Activated B cell treated with CpG ODN at 0.5 μM for 24 hours (primary cell): Measurements from ENCODE around the gene PPP6R2. TPM values are rescaled to one million over a fixed set of nuclear protein-coding genes. Genes with fewer than 3 reads are reported as not detected.
"Not testable (repeated sequence)": the region's sequence is repeated elsewhere in the genome, so short reads cannot be mapped to it uniquely, and the experiment has no call there.

Experiments
- ATAC-seq: fragments of 200-7000 bp; cut with Tn5 transposase; one replicate; pipeline ENCODE4 v1.10.0; 2021; ENCODE audit warnings: low read depth, mild to moderate bottlenecking, moderate library complexity
- CTCF ChIA-PET: fragments of 350-600 bp; sonication (Branson Sonifier 250); formaldehyde crosslinking; loops from one replicate; lab custom pipeline; 2021; ENCODE audit warnings: antibody characterized with exemption; lab: Charles Lee
- POLR2A ChIA-PET: fragments of 350-600 bp; sonication (Branson Sonifier 250); formaldehyde crosslinking; loops from one replicate; lab custom pipeline; 2021; ENCODE audit warnings: antibody characterized with exemption; lab: Charles Lee
- DNase-seq: peaks from one replicate; pipeline ENCODE4 v3.0.0; 2022
- H3K27ac Mint-ChIP-seq: one replicate; pipeline ENCODE4 v1.8.0; 2020; ENCODE audit warnings: mixed read lengths
- H3K27me3 Mint-ChIP-seq: one replicate; pipeline ENCODE4 v1.8.0; 2021; ENCODE audit warnings: mixed read lengths
- H3K36me3 Mint-ChIP-seq: one replicate; pipeline ENCODE4 v1.8.0; 2021; ENCODE audit warnings: low read depth, mixed read lengths
- H3K4me1 Mint-ChIP-seq: one replicate; pipeline ENCODE4 v1.8.0; 2021; ENCODE audit warnings: mixed read lengths
- H3K4me3 Mint-ChIP-seq: one replicate; pipeline ENCODE4 v1.8.0; 2020; ENCODE audit warnings: mild to moderate bottlenecking, mixed read lengths
- H3K9me3 Mint-ChIP-seq: one replicate; pipeline ENCODE4 v1.8.0; 2020; ENCODE audit warnings: mixed read lengths
- intact Hi-C: fragments of 100-400 bp; cut with micrococcal nuclease; formaldehyde crosslinking; loops from one replicate; pipeline ENCODE4 v1.15.1; 2024
- total RNA-seq: library from RNA; stranded (reverse); gene quantifications from 2 replicates; pipeline ENCODE4 v1.2.3, GENCODE V29; 2022
- TF ChIP-seq, protein P1 (sequence below): fragments of 200-600 bp; IDR thresholded peaks from one replicate; pipeline ENCODE4 v1.8.0; 2022; ENCODE audit warnings: antibody characterized with exemption, mild to moderate bottlenecking

The PPP6R2 gene
- total RNA-seq, 1 donor from 2014 or later: 77.3 TPM

- TF ChIP-seq, protein P1, sequence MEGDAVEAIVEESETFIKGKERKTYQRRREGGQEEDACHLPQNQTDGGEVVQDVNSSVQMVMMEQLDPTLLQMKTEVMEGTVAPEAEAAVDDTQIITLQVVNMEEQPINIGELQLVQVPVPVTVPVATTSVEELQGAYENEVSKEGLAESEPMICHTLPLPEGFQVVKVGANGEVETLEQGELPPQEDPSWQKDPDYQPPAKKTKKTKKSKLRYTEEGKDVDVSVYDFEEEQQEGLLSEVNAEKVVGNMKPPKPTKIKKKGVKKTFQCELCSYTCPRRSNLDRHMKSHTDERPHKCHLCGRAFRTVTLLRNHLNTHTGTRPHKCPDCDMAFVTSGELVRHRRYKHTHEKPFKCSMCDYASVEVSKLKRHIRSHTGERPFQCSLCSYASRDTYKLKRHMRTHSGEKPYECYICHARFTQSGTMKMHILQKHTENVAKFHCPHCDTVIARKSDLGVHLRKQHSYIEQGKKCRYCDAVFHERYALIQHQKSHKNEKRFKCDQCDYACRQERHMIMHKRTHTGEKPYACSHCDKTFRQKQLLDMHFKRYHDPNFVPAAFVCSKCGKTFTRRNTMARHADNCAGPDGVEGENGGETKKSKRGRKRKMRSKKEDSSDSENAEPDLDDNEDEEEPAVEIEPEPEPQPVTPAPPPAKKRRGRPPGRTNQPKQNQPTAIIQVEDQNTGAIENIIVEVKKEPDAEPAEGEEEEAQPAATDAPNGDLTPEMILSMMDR: no peak
- H3K4me1 Mint-ChIP-seq: no peaks in the 10 kb centered on the region
- peaks cover 74% of the 10 kb centered on the region for H3K36me3 Mint-ChIP-seq
- H3K27me3 Mint-ChIP-seq: no peaks in the 10 kb centered on the region
- ATAC-seq (no peak), DNase-seq (no peak)
- intact Hi-C loops: no loop called here
- H3K9me3 Mint-ChIP-seq: no peaks in the 10 kb centered on the region
- no peak overlapping the region for H3K27ac Mint-ChIP-seq
- ChIA-PET CTCF (no interaction called here), POLR2A (no interaction called here)
- no peak overlapping the region for H3K4me3 Mint-ChIP-seq
Observed at GRCh38 chr22:50425179-50425916, 82.2 kb downstream of the PPP6R2 start.

- H3K36me3 Mint-ChIP-seq: peaks cover 58% of the 10 kb centered on the region
- TF ChIP-seq, protein P1: no peak
- H3K4me1 Mint-ChIP-seq: no peaks in the 10 kb centered on the region
- no peak overlapping the region for H3K27ac Mint-ChIP-seq
- no peak for ATAC-seq
- no peak for DNase-seq
- intact Hi-C loops: no loop called here
- H3K27me3 Mint-ChIP-seq: no peaks in the 10 kb centered on the region
- H3K4me3 Mint-ChIP-seq: no peak overlapping the region
- POLR2A ChIA-PET: no interaction called here
- no peaks in the 10 kb centered on the region for H3K9me3 Mint-ChIP-seq
- CTCF ChIA-PET: no interaction called here
Observed at GRCh38 chr22:50432131-50432876, 89.2 kb downstream of the PPP6R2 start.

GRCh38 chr22:50432877-50433510 is 89.9 kb downstream of the PPP6R2 start:
- CTCF ChIA-PET, H3K4me1 Mint-ChIP-seq, H3K4me3 Mint-ChIP-seq, ATAC-seq, DNase-seq, intact Hi-C loops, H3K9me3 Mint-ChIP-seq, POLR2A ChIA-PET, H3K27me3 Mint-ChIP-seq, H3K27ac Mint-ChIP-seq: not testable (repeated sequence)
- peaks cover 60% of the 10 kb centered on the region for H3K36me3 Mint-ChIP-seq

DNA sequence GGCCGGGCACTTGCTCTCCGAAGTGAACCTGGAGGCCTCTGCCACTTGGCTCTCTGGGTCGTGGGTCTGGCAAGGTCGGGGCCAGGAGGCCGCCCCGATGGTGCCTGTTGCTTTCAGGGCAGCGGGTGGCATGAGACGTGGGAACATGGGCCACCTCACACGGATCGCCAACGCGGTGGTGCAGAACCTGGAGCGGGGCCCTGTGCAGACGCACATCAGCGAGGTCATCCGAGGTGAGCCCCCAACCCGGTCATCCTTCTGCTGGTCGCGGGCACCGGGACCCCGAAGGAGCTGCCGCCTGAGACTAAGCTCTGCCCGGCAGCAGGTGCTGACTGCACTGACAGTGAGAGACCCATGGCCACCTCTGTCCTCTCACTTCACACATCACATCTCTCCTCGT is 91.7 kb downstream of the PPP6R2 start:
- Mint-ChIP-seq H3K36me3 (peaks cover 56% of the 10 kb centered on the region), H3K27me3 (no peaks in the 10 kb centered on the region), H3K4me1 (no peaks in the 10 kb centered on the region), H3K9me3 (no peaks in the 10 kb centered on the region), H3K27ac (no peak overlapping the region), H3K4me3 (no peak overlapping the region)
- ATAC-seq (no peak), DNase-seq (no peak)
- intact Hi-C loops: no loop called here
- TF ChIP-seq, protein P1: no peak
- POLR2A ChIA-PET: no interaction called here
- CTCF ChIA-PET: no interaction called here

GRCh38 chr22:50435291-50436014 is 92.3 kb downstream of the PPP6R2 start:
- DNase-seq: no peak
- Mint-ChIP-seq H3K36me3 (peaks cover 54% of the 10 kb centered on the region), H3K27me3 (no peaks in the 10 kb centered on the region), H3K4me1 (no peaks in the 10 kb centered on the region), H3K9me3 (no peaks in the 10 kb centered on the region), H3K4me3 (no peak overlapping the region), H3K27ac (no peak overlapping the region)
- ChIA-PET POLR2A (no interaction called here), CTCF (no interaction called here)
- intact Hi-C loops: no loop called here
- no peak for ATAC-seq
- TF ChIP-seq, protein P1: no peak
